Esophagus muscularis mucosa (tissue), 4 donors: ENCODE results near the gene ASCL2. TPM values are rescaled to one million over a fixed set of nuclear protein-coding genes. Genes with fewer than 3 reads are reported as not detected.

Experiments
- DNase-seq: peaks from one replicate; pipeline ENCODE4 v3.0.0-alpha.2; 2017; ENCODE audit errors: extremely low spot score
- H3K27ac ChIP-seq, 4 donors: fragments of 200-600 bp; sonication (generic); replicated peaks in 1 of 4; 1 replicate in 3 of 4; 2 replicates in 1 of 4; pipeline ENCODE4 v1.5.1; 2016 to 2019; ENCODE audit warnings: mild to moderate bottlenecking in 1 of 4
- H3K27me3 ChIP-seq, 4 donors: fragments of 200-600 bp; sonication (generic); one replicate each; pipeline versions ENCODE4 v1.5.1 to v1.6.0; 2016 to 2019
- H3K36me3 ChIP-seq, 4 donors: fragments of 200-600 bp; sonication (generic); one replicate each; pipeline ENCODE4 v1.5.1; 2016 to 2019
- H3K4me1 ChIP-seq, 4 donors: fragments of 200-600 bp; sonication (generic); one replicate each; pipeline ENCODE4 v1.5.1; 2016 to 2019
- H3K4me3 ChIP-seq, 4 donors: fragments of 200-600 bp; sonication (generic); 1 replicate in 2 of 4; 2 replicates in 2 of 4; pipeline ENCODE4 v1.5.1; 2016 to 2019; ENCODE audit warnings: mild to moderate bottlenecking in 4 of 4, moderate library complexity in 1 of 4
- H3K9me3 ChIP-seq, 4 donors: fragments of 200-600 bp; sonication (generic); 1 replicate in 3 of 4; 2 replicates in 1 of 4; pipeline ENCODE4 v1.5.1; 2016 to 2019
- CTCF ChIP-seq, 3 experiments: fragments of 200-600 bp in 2 of 3; fragments of 450-650 bp in 1 of 3; sonication (generic) in 2 of 3; IDR thresholded peaks; one replicate each; pipeline ENCODE4 v1.5.1; 2017 to 2019; ENCODE audit warnings: antibody characterized with exemption in 3 of 3, mild to moderate bottlenecking in 2 of 3, moderate library complexity in 1 of 3
- EP300 ChIP-seq: sonication (generic); formaldehyde crosslinking; IDR thresholded peaks from one replicate; pipeline ENCODE4 v1.6.1; 2017; ENCODE audit warnings: antibody characterized with exemption
- POLR2A ChIP-seq: fragments of 450-650 bp; IDR thresholded peaks from one replicate; pipeline ENCODE4 v1.6.1; 2017; ENCODE audit warnings: antibody characterized with exemption, moderate library complexity, mild to moderate bottlenecking, low read depth
- POLR2AphosphoS5 ChIP-seq, 2 donors: sonication (generic); formaldehyde crosslinking; IDR thresholded peaks; one replicate each; pipeline ENCODE4 v1.6.1; 2017; ENCODE audit warnings: antibody characterized with exemption in 2 of 2
- WGBS: methylation state at CpG from one replicate; pipeline ENCODE4 v1.1.5; 2018; 5-methylcytosine and 5-hydroxymethylcytosine counted together
- intact Hi-C: fragments of 100-400 bp; cut with DNase I; formaldehyde crosslinking; loops from one replicate; pipeline ENCODE4 v1.15.1; 2023
- total RNA-seq, 4 donors: library from RNA; depleted of rRNA; stranded (reverse); fragments of >200 nt; gene quantifications; one replicate each; pipeline versions ENCODE4 v1.1.0 to v1.2.1, GENCODE V29; 2016

Gene ASCL2
- total RNA-seq, 4 donors from 2014 or later = 0.32 to 0.83 (median 0.42) TPM; not detected in 1

GRCh38 chr11:2256293-2256913 lies 14.0 kb downstream of the ASCL2 start:
- H3K36me3 ChIP-seq = no peaks in the 10 kb centered on the region
- H3K4me3 ChIP-seq = no peak overlapping the region
- intact Hi-C loops = no loop called here
- H3K4me1 ChIP-seq = no peaks in the 10 kb centered on the region
- peak; percentile 78 for DNase-seq
- no peak overlapping the region for H3K27ac ChIP-seq
- peaks cover 0 to 8% (median 5%) of the 10 kb centered on the region in 4 donors for H3K9me3 ChIP-seq
- WGBS = 87% methylated on average over 12 of the region's 14 CpGs
- peaks cover 0 to 17% (median 0%) of the 10 kb centered on the region in 4 donors for H3K27me3 ChIP-seq
- TF ChIP-seq POLR2A (no peak), EP300 (no peak), CTCF (IDR thresholded peaks at IDR 0.05) (no peak), POLR2AphosphoS5 (IDR thresholded peaks at IDR 0.05) (no peak)

GRCh38 chr11:2252018-2252417 lies 18.4 kb downstream of the ASCL2 start:
- intact Hi-C loops = no loop called here
- 84% methylated on average over 6 of the region's 6 CpGs for WGBS

DNA sequence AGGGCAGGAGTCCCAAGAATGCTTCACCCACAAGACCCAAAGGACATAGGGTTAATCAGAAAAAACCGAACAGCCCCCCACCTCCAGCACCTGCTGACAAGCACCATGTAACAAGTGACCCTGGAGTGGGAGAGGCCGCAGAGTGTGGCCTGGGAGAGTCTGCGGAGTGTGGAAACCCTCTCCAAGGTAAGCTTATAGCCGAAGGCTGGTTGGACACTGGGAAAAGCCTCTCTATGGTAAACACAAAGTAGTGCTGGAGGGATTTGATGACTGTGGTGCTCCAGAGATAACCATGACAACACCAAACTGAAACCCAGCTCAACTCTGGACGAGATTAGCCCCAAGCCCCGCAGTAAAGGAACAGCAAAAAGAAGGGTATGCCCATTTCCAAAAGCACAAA lies 19.2 kb downstream of the ASCL2 start:
- intact Hi-C loops = no loop called here
- Histone ChIP-seq H3K4me1 (no peaks in the 10 kb centered on the region), H3K27me3 (peaks cover 0 to 17% (median 0%) of the 10 kb centered on the region in 4 donors), H3K9me3 (peaks cover 0 to 8% (median 5%) of the 10 kb centered on the region in 4 donors), H3K36me3 (no peaks in the 10 kb centered on the region), H3K27ac (no peak overlapping the region), H3K4me3 (no peak overlapping the region)
- peak; percentile 55 for DNase-seq
- WGBS = 90% methylated on average over 6 of the region's 6 CpGs
- TF ChIP-seq POLR2AphosphoS5 (IDR thresholded peaks at IDR 0.05) (no peak), POLR2A (no peak), EP300 (no peak), CTCF (IDR thresholded peaks at IDR 0.05) (no peak)

More at GRCh38 chr11:2252018-2252417, 18.4 kb downstream of the ASCL2 start:
- DNase-seq = peak; percentile 83
- Histone ChIP-seq H3K36me3 (no peaks in the 10 kb centered on the region), H3K9me3 (peaks cover 0 to 8% (median 5%) of the 10 kb centered on the region in 4 donors), H3K27me3 (peaks cover 0 to 17% (median 0%) of the 10 kb centered on the region in 4 donors), H3K27ac (no peak overlapping the region), H3K4me3 (no peak overlapping the region), H3K4me1 (no peaks in the 10 kb centered on the region)
- TF ChIP-seq CTCF (IDR thresholded peaks at IDR 0.05) = no peak
- TF ChIP-seq EP300 = no peak
- no peak for TF ChIP-seq POLR2AphosphoS5 (IDR thresholded peaks at IDR 0.05)
- no peak for TF ChIP-seq POLR2A

DNA sequence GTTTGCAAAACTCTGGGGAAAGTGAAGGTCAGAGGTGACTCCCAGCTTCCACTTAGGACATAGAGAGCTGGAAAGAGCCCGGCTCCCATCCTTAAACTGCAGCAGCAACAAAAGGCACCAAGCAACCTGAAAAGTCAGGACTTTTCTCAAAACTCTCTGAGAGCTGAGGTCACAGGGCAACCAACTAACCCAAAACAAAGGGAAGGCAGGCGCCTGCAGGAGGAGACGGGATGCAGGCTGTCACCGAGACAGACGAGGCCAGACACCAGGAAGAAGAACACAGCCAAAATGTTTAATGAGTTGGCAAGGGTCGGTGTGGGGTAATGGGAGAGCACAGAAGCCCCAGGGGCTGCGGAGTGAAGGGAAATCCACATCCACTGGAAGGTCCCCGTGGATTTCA lies 19.9 kb downstream of the ASCL2 start:
- Histone ChIP-seq H3K4me3 (no peak overlapping the region), H3K27ac (no peak overlapping the region), H3K36me3 (no peaks in the 10 kb centered on the region), H3K27me3 (peaks cover 0 to 17% (median 0%) of the 10 kb centered on the region in 4 donors), H3K9me3 (peaks cover 0 to 8% (median 5%) of the 10 kb centered on the region in 4 donors), H3K4me1 (no peaks in the 10 kb centered on the region)
- intact Hi-C loops = no loop called here
- WGBS = 68% methylated on average over 8 of the region's 8 CpGs
- DNase-seq = no peak
- TF ChIP-seq CTCF (IDR thresholded peaks at IDR 0.05) (no peak), EP300 (no peak), POLR2AphosphoS5 (IDR thresholded peaks at IDR 0.05) (no peak), POLR2A (no peak)
